Fibroblast of gingiva (primary cell): Measurements from ENCODE around the gene RNF10.
"Not testable (repeated sequence)": the region's sequence is repeated elsewhere in the genome, so short reads cannot be mapped to it uniquely, and the experiment has no call there.

Experiments
- DNase-seq: peaks from one replicate; pipeline ENCODE4 v3.0.0-alpha.2; 2011; ENCODE audit warnings: low read depth

The RNF10 gene

GRCh38 chr12:120580787-120581723, 46.9 kb downstream of the RNF10 start, which contains the start of gene POP5:
Gene POP5, minus strand, starts transcription at chr12:120581402. Its CDS starts 40 bp downstream, at chr12:120581362.
- DNase-seq: peak; percentile 96

GRCh38 chr12:120581998-120582397, 47.8 kb downstream of the RNF10 start:
- peak; percentile 19 for DNase-seq

GRCh38 chr12:120583478-120584030, 49.4 kb downstream of the RNF10 start:
- DNase-seq: peak; percentile 47

GRCh38 chr12:120584343-120585149, 50.4 kb downstream of the RNF10 start:
- peak; percentile 20 for DNase-seq

GRCh38 chr12:120586206-120586605, 52.0 kb downstream of the RNF10 start:
- DNase-seq: no peak

- no peak for DNase-seq
Measured at GRCh38 chr12:120586860-120587259, 52.7 kb downstream of the RNF10 start.

- DNase-seq: no peak
Measured at GRCh38 chr12:120588371-120588770, 54.2 kb downstream of the RNF10 start.

GRCh38 chr12:120588948-120589930, 55.1 kb downstream of the RNF10 start:
- DNase-seq: no peak

GRCh38 chr12:120590741-120591407, 56.7 kb downstream of the RNF10 start:
- no peak for DNase-seq

- DNase-seq: no peak
Measured at GRCh38 chr12:120592121-120593049, 58.2 kb downstream of the RNF10 start.

GRCh38 chr12:120596901-120597300, 62.7 kb downstream of the RNF10 start:
- no peak for DNase-seq

- DNase-seq: no peak
Measured at GRCh38 chr12:120597861-120598260, 63.7 kb downstream of the RNF10 start.

GRCh38 chr12:120598674-120599463, 64.7 kb downstream of the RNF10 start:
- DNase-seq: no peak

GRCh38 chr12:120599672-120600552, 65.8 kb downstream of the RNF10 start:
- no peak for DNase-seq

GRCh38 chr12:120602416-120602815, 68.3 kb downstream of the RNF10 start:
- DNase-seq: not testable (repeated sequence)

GRCh38 chr12:120610560-120610959, 76.4 kb downstream of the RNF10 start:
- no peak for DNase-seq

GRCh38 chr12:120611534-120611933, 77.4 kb downstream of the RNF10 start:
- DNase-seq: not testable (repeated sequence)

GRCh38 chr12:120614848-120615247, 80.7 kb downstream of the RNF10 start:
- no peak for DNase-seq
